ENCODE measurements around the gene NCEH1. TPM values are rescaled to one million over a fixed set of nuclear protein-coding genes. Genes with fewer than 3 reads are reported as not detected.

The NCEH1 gene
- total RNA-seq, 1 donor from 2014 or later, result 51.1 TPM

DNA sequence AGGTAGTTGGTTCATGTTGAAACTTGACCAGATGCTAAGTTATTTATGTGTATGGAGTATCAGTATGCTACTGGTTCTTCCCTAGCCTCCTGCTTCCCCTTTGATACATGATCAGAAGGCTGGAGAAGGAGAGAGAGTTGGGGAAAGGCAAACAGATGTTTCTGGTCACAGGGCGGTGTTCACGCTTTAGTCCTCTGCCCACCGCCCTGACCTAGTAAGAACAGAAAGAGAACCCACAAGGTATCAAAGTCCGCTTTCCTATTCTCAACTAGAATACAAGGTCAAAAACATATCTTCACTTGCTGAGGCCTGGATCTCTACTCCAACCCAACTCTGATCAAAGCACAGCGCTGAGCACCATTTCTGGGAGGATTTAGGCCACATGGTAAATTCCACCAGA lies 55.5 kb downstream of the NCEH1 start:
- intact Hi-C loops (cut with DNase I), result no loop called here
- no peak for ATAC-seq (ENCODE audit: poor library complexity)

DNA sequence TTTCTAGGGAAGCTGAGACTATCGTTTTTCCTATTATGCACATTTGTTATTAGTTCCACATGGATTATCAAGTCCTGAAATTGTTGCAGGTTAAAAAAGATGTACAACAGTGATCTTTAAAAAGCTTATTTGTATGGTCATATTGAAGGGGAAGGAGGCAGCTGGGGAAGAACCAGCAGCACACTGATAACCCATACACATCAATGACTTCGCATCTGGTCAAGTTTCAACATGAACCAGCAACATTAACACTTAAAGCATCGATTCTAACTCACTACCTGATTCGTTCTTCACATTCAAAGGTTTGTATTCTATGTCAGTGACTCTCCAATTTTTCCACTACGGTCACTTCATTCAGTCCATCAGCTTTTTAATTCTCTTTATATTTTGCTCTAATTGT lies 56.4 kb downstream of the NCEH1 start:
- DNase-seq (no peak), ATAC-seq (ENCODE audit: poor library complexity) (no peak)
- intact Hi-C loops (cut with DNase I), result no loop called here

More for the DNA sequence above, 55.5 kb downstream of the NCEH1 start:
- no peak for DNase-seq

DNA sequence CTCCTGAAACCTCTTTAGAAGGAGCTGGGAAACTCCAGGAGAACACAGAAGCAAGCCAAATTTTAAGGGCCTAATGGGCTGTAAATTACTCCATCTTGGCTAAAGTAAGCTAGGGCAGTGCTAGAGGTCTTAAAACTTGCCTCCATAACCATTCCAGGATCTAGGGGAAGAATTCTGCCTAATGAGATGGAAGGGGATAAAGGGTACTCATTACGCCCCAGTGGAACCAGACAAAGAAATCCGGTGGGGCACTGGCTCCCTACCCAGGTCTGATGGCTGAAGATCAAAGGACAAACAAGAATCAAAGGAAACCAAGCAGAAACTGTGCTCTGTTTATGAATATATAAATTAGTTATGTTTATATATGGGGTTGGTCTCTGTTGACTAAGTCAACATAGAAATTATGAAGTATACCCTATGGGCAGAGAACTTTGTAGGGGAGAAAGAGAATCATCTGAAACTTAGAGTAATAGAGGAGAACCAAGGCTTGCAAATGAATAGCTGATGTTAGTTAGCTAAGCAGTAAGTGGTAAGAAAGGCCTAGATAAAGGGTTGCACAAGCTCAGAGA lies 57.8 kb downstream of the NCEH1 start:
- no peak for DNase-seq
- ATAC-seq (ENCODE audit: poor library complexity), result no peak
- intact Hi-C loops (cut with DNase I), result no loop called here

DNA sequence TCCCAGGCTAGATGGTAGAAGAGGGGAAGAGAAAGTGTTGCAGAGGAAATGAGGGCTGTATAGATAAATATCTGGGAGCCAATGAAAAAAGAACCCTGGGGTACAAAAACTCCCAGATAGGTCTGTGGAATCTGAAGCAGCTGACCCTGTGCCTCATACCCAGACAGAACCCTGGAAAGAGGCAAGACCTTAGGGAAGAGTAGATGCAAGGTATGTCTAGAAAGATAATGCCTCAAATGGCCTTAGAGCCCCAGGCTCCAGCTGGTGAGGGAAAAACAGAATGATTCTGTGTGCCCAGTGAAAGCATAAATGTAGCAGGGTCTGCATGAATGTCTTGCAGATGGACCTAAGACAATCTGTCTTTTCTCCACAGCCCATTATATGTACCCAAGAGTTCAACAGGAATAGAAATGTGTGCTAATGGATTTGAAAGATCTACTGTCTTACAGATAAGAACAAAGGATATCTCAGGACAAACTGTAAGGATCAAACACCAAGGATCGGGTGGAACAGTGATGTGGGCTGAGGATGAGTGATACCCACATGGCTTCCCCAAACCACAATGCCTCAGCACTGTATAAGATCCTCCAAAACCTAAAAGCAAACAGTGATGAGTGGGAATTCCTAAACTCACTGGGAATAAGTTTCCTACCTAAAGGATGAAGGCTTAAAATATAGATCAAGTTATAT lies 58.8 kb downstream of the NCEH1 start:
- DNase-seq (no peak), ATAC-seq (ENCODE audit: poor library complexity) (no peak)
- intact Hi-C loops (cut with DNase I), result no loop called here

DNA sequence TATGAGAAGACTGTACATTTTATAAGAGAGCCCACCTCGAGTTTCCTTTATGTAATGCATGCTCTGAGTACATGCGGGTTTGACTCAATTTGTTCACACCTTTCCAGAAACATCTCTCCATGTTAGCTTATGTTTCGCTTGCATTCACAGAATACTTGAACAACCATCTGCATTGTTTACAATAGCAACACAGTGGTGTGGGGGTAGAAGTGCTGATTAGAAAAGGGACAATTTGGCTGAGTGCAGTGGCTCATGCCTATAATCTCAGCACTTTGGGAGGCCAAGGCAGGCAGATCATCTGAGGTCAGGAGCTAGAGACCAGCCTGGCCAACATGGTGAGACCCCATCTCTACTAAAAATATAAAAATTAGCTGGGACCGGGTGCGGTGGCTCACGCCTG lies 60.9 kb downstream of the NCEH1 start:
- intact Hi-C loops (cut with DNase I), result no loop called here
- peak; percentile 6 for ATAC-seq (ENCODE audit: poor library complexity)

DNA sequence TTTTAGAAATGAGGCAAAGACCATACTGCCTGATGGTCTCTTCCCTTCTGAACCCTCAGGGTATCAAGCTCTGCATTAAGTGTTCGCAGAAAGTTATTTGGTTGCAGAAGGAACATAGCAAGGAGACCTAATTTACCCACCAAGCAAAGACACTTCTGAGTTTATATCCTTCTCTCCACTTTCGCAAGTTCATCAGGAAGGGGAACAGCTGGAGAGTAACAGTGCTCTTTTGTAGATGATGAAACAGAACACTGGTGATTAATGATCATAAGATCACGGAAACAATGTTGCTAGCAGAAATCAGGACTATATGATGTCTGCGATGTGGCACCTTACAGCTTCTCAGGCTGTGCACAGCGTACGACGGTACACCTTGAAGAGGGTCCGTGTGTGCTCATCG lies 62.1 kb downstream of the NCEH1 start:
- DNase-seq, result no peak
- ATAC-seq (ENCODE audit: poor library complexity), result peak; percentile 13
- intact Hi-C loops (cut with DNase I), result no loop called here

More for the DNA sequence above, 60.9 kb downstream of the NCEH1 start:
- no peak for DNase-seq

DNA sequence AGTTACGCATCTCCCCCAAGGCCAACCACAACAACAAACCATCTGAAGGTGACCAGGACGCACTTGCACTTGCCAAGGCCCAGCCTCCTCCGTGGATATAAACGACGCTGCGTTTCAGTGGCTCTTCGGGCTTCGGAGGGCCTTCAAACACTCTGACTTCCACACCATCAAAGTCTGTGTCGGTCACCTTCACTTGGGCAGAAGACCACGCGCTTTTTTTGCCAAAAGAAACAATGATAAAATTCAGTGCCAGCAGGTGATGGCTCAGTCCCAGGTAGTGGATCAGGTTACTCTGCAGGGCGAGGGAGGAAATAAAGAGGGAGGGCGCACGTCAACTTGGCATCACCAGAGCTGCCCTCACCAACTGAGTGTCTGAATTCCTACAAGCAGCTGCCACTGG lies 63.0 kb downstream of the NCEH1 start:
- ATAC-seq (ENCODE audit: poor library complexity) (peak; percentile 75), DNase-seq (no peak)

DNA sequence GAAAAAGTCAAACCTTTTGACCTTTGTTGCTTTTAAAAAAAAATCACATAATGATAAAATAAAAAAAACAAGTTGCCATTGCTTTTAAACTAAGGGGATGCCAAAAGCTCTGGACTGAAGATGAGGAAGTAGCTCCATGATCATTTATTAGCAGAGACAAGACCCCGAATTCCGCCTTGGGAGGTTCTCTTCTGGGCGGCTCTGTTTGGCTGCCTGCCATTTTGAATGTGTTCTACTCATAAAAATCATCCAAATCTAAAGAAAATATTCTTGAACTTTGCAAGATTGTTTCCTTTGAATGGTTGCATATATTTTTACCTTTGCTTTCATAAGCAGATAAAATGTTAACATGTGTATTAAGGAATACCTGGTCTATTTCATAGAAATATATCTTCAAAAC lies 63.8 kb downstream of the NCEH1 start:
- ATAC-seq (ENCODE audit: poor library complexity) (no peak), DNase-seq (no peak)
- intact Hi-C loops (cut with DNase I), result no loop called here

More for the DNA sequence above, 63.0 kb downstream of the NCEH1 start:
- intact Hi-C loops (cut with DNase I), result no loop called here

DNA sequence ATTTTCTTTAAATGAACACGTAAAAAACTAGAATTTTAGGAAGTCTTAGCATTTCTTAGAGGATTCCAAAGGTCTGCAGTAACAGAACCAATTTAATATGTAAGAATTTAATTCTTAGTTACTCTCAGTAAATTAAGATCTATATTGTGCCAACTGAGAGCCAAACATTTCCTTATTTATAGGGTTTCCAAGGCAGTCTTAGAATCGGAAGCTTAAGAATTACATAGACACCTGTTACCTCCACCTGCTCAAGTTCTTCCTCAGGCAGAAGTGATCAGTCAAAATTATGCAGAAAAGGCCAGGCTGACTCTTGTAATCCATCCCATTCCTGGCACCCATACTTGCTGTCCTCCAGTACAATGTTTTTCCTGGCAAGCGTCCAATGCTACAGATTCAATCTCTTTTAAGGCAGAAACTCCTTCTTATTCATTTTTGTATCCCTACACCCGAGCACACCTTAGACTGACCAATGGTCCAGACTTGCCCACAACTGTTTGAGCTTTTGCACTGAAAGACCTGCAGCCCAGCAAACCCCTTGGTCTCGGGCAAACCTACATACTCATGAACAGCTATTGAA lies 64.3 kb downstream of the NCEH1 start:
- ATAC-seq (ENCODE audit: poor library complexity) (no peak), DNase-seq (no peak)
- intact Hi-C loops (cut with DNase I), result no loop called here

DNA sequence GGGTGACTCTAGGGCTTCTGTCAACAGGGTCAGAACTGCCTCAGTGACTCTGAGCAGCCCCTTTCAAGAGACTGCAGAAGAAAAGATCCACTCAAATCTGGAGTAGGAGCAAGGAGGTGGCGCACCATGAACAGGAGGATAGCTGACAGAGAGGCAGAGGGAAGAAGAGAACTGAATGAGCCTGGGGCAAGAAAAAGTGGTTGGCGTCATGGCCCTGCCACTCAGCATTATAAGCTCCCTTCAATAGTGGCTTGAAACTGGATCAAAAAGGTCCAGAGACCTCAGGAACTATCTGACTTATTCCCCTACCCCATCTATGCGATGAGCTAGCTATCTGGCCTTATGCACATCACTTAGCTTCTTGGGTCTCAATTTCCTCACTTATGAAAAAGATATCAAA lies 66.6 kb downstream of the NCEH1 start:
- intact Hi-C loops (cut with DNase I), result no loop called here
- ATAC-seq (ENCODE audit: poor library complexity) (no peak), DNase-seq (no peak)

DNA sequence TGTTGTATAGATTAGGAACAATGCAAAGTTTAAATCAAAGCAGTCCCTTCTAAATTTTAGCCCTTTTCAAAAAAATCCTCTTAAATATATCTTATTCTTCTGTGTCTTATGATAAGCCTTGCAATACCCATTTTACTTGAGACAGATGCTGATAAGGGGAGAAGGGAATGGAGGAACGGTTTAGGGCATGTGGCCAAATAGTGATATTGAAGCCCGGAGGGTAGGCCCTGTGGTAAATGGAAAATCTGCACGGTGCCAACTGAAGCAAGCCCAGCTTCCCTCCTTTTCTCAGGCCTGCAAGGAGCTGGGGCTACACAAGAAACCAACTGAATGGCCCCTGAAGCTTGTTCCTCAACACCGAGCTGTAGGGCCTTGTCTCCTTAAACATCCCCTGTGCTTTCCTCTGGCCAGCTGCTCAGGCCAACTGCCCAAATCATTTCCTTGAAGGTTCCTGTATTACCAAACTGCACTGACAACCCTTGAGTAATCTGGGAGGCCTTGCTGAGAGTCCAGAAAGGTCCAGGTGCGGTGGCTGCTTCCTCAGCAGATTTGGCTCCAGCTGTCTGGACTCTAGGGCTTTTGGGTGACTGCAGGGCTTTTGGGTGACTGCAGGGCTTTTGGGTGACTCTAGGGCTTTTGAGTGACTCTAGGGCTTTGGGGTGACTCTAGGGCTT lies 67.2 kb downstream of the NCEH1 start:
- ATAC-seq (ENCODE audit: poor library complexity) (no peak), DNase-seq (no peak)
- intact Hi-C loops (cut with DNase I), result no loop called here

DNA sequence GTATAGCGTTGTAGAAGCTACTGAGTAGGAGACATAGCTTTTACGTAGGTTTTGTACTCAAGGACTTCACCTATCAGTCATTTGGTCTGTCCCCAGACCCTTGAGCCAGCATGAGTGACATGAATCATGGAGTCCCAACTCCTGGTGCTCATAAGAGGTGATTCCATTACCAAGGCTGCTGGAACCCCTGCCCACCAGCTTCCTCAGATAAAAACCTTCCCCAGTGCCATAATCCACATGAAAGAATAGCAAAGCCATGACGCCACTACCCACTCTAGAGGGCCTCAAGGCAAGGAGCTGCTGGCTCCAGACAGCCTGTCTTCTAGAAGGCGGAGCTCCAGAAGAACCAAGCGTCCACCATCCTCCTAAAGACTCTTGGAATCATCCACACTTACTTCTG lies 69.6 kb downstream of the NCEH1 start:
- no peak for ATAC-seq (ENCODE audit: poor library complexity)
- intact Hi-C loops (cut with DNase I), result no loop called here
- no peak for DNase-seq

DNA sequence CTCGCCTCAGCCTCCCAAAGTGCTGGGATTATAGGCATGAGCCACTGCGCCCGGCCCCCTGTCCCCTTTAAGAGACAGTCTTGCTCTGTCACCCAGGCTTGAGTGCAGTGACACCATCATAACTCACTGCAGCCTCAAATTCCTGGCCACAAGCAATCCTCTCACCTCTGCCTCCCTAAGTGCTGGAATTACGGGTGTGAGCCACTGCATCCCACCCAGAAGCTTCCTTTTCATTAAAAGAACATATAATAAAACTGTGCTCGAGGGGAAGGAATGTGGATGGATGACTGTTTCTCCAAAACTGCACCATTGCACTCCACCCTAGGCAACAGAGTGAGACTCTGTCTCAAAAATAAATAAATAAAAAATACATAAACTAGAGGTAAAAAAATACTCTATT lies 70.1 kb downstream of the NCEH1 start:
- DNase-seq (no peak), ATAC-seq (ENCODE audit: poor library complexity) (no peak)
- intact Hi-C loops (cut with DNase I), result no loop called here

DNA sequence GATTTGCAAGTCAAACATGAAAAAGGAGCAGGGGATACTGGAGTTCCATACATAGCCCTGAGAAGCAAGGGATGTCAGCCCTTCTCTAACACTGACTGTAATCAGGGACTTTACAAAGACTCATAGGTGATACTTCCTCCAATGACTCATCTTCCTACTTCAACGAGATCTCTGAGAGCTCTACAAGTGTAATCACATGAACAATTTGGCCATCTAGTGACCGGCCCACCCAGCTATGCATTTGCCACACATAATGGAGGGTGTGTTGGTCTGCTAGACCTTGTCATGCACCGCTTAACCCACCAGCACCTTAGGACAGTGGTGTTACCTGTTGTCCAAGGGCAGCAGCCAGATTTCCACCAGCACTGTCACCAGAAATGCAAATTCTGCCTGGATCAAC lies 75.3 kb downstream of the NCEH1 start:
- DNase-seq (no peak), ATAC-seq (ENCODE audit: poor library complexity) (peak; percentile 14)
- intact Hi-C loops (cut with DNase I), result no loop called here

DNA sequence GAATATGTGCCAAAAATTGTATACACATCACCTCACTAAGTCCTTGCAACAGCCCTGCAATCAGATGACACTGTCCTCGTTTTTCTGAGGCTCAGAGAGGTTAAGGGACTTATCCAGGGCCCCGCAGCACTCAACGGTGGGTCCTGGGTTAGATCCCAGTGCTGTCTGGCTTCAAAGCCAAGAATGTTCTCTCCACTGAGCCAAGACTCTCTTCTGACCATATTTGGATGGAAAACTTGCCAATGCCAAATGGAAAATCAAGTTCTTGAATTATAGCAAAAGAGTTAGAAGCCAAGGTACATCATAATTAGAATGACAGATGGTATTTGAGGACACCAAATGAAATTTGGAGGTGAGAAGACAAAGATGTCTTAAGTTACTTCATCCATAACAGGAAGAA lies 75.9 kb downstream of the NCEH1 start:
- DNase-seq, result no peak
- peak; percentile 57 for ATAC-seq (ENCODE audit: poor library complexity)

DNA sequence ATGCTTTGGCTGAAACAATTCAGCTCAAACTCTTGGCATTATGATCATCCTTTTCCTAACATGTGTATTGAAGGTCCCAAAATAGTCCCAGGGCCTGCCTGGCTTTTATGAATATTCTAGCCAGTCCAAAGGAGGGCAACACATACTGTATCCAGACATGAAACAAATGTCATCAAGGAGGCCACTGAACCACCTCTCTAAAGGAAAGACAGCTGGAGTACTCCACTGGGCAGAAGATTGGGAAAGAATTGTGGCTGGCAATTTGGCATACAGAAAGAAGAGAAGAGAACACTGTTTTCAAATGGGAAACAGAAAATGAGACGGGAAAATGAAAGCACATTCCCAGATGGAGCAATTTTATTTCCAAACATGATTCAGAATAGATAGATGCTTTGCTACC lies 80.6 kb downstream of the NCEH1 start:
- intact Hi-C loops (cut with DNase I), result no loop called here
- DNase-seq (no peak), ATAC-seq (ENCODE audit: poor library complexity) (peak; percentile 25)

More for the DNA sequence above, 75.9 kb downstream of the NCEH1 start:
- intact Hi-C loops (cut with DNase I), result no loop called here

DNA sequence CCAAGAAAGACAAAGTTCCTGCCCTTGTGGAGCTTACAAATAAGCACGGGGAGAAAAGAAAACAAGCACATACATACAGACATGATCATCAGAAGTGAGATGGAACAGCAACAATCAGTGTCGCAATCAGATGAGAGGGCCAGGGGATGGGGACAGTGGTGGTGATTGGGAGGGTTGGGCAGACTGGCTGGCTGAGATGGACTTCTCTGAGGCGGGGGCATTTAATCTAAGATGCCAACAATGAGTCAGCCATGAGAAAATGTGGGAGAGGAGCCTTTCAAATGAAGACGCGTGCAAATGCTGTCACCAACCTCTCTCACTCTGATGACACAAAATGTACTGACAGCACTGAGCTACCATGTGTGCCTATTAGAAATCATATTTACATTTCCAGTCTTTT lies 81.4 kb downstream of the NCEH1 start:
- intact Hi-C loops (cut with DNase I), result no loop called here
- DNase-seq (no peak), ATAC-seq (ENCODE audit: poor library complexity) (no peak)

DNA sequence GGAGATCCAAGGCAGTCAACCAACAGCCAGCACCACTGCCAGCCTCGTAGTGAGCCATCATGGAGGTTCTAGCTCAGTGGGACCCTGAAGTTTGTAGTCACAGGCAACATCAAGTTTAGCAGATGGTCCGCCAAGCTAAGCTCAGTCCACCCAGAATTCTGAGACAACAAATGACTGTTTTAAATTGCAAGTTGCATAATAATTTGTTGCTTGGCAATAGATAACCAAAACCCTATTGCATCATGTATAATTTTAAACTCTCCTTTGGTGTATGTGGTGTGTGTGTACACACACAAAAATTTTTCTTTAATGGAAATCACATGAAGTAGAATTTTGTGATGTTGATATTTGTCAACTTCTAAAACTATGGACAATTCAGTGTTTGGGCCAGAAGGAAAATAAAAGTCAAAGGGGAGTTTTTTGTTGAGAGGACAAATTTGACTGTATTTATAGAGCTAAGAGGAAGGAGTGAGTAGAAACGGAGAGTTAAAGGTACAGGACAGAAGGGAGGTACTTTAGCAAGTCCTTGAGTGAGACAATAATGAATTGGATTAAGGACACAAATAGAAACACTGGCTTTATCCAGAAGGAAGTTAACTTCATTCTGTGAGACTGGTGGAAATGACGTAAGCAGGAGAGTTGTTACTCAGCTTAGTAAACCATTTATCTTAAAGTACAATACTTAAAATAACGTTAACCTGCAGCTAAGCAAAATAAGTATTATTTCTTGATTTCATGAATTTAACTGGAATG lies 83.6 kb downstream of the NCEH1 start:
- intact Hi-C loops (cut with DNase I), result no loop called here
- peak; percentile 59 for ATAC-seq (ENCODE audit: poor library complexity)
- no peak for DNase-seq

DNA sequence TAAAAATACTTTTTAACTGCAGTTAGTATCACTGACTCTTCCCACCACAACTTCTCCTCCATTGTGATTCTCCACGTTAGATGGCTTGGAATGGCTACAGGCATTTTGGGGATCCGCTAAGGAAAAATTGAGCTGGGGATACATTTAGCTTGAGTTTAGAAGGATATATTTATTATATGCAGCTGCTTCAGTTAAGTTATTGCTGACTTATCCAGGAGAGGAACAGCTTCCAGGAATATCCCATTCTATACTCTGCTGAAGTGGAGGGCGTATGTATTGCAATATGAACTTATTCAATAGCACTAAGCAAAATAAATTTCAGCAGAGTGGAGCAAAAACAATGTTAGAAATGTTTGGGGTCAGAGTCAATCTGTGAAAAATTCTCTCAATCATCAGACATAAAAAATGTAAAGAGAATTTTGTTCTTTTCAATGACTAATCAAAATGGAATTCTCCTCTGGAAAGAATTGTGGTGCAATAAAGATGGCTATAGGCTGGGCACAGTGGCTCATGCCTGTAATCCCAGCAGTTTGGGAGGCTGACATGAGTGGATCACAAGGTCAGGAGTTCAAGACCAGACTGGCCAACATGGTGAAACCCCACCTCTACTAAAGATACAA lies 84.7 kb downstream of the NCEH1 start:
- ATAC-seq (ENCODE audit: poor library complexity) (no peak), DNase-seq (no peak)
- intact Hi-C loops (cut with DNase I), result no loop called here

Measured in Right ventricle myocardium superior (tissue), 1 donor.